Measurements from ENCODE around the gene IL1A.
"Not testable (repeated sequence)": the region's sequence is repeated elsewhere in the genome, so short reads cannot be mapped to it uniquely, and the experiment has no call there.

Gene IL1A

GRCh38 chr2:112784199-112785189, at the start of gene IL1A:
Gene IL1A, minus strand, starts transcription at chr2:112784493. Its CDS starts 723 bp downstream, at chr2:112783770.
- H3K4me3 ChIP-seq (ENCODE audit: low read depth, low read length), result no peak within 1 kb of the TSS
- no peak for TF ChIP-seq CTCF (IDR thresholded peaks at IDR 0.05; ENCODE audit: borderline replicate concordance, insufficient read depth, low read depth, low read length)

- TF ChIP-seq CTCF (IDR thresholded peaks at IDR 0.05; ENCODE audit: borderline replicate concordance, insufficient read depth, low read depth, low read length), result no peak
- no peak overlapping the region for H3K4me3 ChIP-seq (ENCODE audit: low read depth, low read length)
Observed at GRCh38 chr2:112833976-112834375, 49.7 kb upstream of the IL1A start.

GRCh38 chr2:112833639-112833931, 49.3 kb upstream of the IL1A start:
- H3K4me3 ChIP-seq (ENCODE audit: low read depth, low read length), result not testable (repeated sequence)

GRCh38 chr2:112832841-112833638, 48.7 kb upstream of the IL1A start:
- no peak for TF ChIP-seq CTCF (IDR thresholded peaks at IDR 0.05; ENCODE audit: borderline replicate concordance, insufficient read depth, low read depth, low read length)
- H3K4me3 ChIP-seq (ENCODE audit: low read depth, low read length), result no peak overlapping the region

- no peak overlapping the region for H3K4me3 ChIP-seq (ENCODE audit: low read depth, low read length)
- no peak for TF ChIP-seq CTCF (IDR thresholded peaks at IDR 0.05; ENCODE audit: borderline replicate concordance, insufficient read depth, low read depth, low read length)
Observed at GRCh38 chr2:112831946-112832840, 47.9 kb upstream of the IL1A start.

- no peak overlapping the region for H3K4me3 ChIP-seq (ENCODE audit: low read depth, low read length)
- TF ChIP-seq CTCF (IDR thresholded peaks at IDR 0.05; ENCODE audit: borderline replicate concordance, insufficient read depth, low read depth, low read length), result no peak
Observed at GRCh38 chr2:112831513-112831845, 47.2 kb upstream of the IL1A start.
